HG02571 (cell line): ENCODE data around the gene KIAA1191.

Source experiments
- ATAC-seq: cut with Tn5 transposase; IDR thresholded peaks from one replicate; pipeline ENCODE4 v1.9.1; 2021; ENCODE audit warnings: mild to moderate bottlenecking, moderate library complexity; ENCODE audit not compliant: unreplicated experiment

Gene KIAA1191

DNA sequence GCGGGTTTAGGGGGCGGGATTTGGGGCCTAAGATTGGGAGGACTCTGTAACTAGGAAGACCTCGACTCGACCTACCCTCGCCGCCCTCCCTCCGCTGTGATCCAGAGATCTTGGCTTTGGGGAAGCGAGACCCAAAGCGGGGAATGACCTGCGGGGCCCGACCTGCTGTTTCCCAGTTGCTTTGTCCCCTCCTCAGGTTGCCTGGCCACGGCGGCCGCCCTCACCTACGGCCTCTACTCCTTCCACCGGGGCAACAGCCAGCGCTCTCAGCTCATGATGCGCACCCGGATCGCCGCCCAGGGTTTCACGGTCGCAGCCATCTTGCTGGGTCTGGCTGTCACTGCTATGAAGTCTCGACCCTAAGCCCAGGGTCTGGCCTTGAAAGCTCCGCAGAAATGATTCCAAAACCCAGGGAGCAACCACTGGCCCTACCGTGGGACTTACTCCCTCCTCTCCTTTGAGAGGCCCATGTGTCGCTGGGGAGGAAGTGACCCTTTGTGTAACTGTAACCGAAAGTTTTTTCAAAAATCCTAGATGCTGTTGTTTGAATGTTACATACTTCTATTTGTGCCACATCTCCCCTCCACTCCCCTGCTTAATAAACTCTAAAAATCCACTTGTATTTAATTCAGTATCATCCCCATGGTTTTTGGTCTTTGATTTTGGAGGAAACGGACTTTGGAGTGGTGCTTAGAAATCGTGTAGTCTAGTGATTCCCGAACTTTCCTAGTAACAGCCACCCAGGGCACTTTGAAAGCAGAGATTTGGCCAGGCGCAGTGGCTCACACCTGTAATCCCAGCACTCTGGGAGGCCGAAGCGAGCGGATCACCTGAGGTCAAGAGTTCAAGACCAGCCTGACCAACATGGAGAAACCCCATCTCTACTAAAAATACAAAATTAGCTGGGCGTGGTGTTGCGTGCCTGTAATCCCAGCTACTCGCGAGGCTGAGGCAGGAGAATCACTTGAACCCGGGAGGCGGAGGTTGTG is 27.9 kb upstream of the KIAA1191 start:
- peak; percentile 24 for ATAC-seq

DNA sequence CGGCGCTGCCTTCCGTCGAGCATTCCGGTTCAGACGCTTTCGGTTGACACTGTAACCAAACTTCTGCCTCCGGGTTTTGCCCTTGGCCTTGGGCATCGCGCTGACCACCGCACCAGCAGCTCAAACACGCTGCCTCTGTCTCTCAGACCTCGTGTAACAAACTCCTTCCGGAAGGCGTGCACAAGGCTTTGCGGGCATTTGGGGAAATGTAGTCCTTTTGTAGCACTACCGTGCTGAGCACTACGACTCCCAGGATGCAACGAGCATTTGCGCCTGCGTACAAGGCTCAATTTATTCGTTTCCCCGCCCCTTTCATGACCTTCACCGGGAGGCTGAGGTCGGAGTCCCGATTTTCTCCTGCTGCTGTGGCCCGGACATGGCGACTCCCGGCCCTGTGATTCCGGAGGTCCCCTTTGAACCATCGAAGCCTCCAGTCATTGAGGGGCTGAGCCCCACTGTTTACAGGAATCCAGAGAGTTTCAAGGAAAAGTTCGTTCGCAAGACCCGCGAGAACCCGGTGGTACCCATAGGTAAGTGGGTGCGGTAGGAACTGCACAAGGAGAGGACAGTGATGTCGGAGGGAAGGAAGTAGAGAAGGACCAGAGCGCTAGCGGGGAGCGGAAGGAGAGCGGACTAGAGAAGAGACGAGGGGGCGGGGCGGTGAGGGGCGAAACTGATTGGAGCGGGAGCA is 27.0 kb upstream of the KIAA1191 start, which contains the start of the genes HIGD2A and NOP16:
HIGD2A (plus strand) TSS at position 308 of the 691 bp plus-strand sequence; CDS start at position 377, 69 bp downstream.
NOP16 (minus strand) TSS at position 155 of the 691 bp plus-strand sequence; CDS start at position 96, 59 bp downstream.
- peak; percentile 88 for ATAC-seq

DNA sequence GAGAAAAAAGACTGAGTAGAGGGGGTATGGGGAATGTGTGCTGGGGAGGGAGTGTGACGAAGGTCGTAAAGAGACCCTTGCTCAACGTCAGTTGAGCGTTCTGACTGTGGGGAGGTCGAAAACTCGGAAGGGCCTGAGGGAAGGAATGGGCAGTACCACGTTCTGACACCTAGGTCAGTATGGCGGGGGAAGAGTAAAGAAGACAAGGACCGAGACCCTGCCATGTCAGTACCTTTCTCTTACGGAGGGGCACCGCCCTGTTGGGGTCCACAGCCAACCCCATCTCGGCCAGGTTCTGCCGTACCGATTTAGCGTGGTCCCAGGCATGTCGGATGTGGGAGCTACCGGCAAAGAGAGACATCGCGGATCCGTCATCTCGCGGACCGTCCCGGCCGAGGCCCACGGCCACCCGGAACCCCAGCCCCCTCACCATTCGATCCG is 26.5 kb upstream of the KIAA1191 start:
- ATAC-seq = no peak

DNA sequence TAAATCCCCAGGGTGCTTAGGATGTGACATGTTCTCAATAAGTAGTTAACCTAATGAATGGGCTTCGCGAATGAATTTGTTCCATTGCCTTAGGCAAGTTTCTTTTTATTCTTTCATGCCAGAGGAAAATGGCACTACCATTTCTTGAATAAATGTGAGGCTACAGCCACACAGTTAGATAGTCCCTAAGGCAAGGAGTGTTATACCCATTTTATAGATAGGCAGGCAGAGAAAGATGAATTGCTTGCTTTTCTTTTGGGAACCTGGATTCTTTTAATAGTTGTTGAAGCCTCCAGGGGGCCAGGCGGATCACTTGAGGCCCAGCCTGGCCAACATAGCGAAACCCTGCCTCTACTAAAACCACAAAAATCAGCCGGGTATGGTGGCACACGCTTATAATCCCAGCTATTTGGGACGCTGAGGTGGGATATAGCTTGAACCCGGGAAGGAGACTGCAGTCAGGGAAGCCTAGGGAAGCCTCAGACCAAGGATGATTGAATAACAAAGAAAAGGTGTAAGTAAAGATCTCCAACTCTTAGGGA is 25.9 kb upstream of the KIAA1191 start:
- ATAC-seq = no peak

DNA sequence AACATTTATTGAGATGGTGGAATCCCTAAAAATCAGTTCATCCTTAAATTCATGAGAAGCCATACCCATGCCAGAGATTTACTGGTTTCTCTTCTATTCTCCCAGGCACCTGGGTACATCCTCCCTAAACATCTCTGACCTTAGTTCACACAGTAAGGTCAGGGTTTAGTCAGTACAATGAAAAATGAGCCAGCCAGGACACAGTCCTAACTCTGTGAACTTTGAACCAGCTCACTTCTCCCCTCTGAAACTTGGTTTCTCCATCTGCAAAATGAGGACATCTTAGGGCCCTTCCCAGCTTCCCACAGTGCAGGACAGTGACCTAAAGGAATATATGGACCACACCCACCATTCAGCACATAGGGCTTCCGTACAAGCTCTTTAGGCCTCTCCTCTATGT is 24.9 kb upstream of the KIAA1191 start:
- ATAC-seq = no peak

DNA sequence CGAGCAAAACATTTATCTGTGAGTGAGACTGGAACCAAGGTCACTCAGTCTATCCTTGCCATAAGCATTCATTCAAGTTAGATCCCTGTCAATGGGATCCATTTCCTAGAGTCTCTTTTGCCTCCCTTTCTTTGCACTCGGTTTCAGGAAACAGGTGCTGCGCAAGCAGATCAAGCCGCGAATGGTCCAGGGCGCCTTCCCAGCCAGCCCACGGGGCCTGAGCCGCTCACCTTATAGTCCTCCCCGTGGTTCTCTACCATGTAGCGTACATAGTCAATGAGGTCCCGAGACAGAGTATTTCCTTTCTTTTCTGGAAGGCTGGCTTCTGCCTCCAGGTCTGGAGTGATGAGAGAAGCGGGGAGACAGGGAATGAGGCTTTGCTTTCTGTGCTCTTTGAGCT is 23.4 kb upstream of the KIAA1191 start:
- no peak for ATAC-seq

DNA sequence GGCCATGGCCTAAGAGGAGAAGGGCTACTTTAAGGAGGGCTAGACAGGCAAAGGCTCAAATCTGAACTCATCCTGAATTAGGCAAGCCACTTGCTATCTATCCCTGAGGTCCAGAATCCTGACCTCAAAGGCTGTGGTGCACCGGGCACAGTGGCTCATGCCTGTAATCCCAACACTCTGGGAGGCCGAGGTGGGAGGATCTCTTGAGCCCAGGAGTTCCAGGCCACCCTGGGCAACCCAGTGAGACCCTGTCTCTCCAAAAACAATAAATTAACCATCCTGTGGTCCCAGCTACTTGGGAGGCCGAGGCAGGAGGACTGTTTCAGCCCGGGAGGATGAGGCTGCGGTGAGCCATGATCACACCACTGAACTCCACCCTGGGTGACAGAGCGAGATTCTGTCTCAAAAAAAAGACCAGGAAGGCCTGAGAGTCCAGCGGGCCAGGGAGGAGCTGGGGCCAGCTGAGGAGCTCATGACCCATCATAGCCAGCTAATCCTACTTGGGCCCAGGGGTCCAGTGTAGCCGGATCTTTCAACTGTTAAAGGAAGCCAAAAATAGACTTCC is 22.9 kb upstream of the KIAA1191 start:
- ATAC-seq = no peak

DNA sequence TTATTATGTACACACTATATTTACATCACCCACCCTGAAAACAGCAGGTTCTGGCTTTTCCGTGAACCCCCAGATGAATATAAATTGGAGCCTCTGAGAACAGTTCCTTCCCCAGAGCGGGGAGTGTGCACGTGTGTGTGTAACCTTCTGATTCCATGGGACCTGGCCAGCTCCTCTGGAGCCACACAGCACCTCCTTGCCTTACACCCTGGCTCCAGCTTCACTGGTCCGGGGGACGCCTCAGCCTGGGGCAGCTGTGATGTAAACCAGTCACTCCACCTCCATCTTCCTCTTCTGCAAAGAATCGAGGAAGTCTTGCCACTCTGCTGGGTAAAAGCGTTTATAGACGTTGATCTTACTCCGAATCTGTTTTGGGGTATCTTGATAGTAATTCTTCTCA is 22.4 kb upstream of the KIAA1191 start:
- ATAC-seq = no peak

DNA sequence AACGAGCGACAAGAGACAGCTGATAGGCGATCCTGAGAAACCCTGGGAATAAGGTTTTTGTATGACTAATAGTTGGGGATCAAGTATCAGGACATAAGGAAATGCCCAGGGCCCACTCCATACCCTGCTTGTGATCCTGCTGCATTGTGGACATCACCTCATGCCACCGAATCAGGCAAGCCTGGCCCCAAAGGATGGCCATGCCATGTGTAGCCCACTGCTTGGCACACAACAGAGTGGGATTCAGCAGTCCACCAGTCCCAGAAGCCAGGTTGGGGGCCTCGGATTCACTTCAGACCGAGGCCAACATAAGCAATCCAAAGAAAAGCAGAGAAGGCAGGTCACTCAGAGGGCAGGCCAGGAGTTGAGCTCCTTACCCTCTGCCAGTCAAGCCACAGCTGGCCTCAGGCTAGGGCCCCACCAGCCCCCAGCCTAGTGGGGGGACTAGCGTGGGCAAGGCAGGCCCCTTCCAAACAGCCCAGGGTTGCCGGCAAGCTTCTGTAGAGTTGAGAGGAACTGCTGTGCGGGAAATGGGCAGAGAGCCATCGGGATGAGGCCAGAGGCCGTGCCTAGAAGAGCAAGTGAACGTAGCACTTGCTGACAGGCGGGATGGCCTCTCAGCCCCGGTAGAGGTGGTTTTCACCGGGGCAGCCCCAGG is 21.8 kb upstream of the KIAA1191 start:
- ATAC-seq = no peak

DNA sequence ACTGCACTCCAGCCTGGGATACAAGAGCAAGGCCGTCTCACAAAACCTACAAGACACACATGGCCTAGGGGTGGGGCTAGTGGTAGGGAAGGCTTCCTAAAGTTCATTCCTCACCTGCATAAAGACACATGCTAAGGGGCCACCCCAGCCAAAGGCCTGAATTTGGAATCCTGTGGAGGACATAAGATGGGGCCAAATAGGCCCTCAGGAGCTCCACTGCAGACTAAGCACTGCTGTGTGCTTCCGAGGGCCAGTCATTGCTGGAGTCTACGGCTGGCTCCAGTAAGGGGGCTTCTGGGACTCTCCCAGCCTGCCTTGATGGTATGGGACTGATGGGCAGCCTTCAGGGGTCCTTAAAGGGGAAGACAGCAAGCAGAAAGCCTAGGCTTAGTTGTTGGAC is 21.2 kb upstream of the KIAA1191 start:
- no peak for ATAC-seq

DNA sequence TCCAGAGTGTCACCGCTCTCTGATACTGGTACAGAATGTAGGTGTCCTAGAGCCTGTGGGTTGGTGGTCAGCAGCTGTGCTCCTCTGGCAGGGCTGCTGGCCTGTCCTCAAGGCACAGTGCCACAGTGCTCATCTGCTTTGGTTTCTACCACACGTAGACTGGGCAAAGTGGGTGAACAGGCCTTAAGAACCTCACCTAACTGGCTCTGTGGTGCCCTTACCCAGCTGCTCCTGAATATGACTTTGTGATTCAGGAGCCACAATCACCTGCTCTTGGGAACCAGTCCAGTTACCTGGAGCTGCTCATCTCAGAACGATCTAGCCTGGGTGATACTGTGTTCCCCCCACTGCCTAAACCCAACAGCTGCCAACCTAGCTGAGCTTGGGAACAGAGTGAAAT is 20.4 kb upstream of the KIAA1191 start:
- no peak for ATAC-seq

DNA sequence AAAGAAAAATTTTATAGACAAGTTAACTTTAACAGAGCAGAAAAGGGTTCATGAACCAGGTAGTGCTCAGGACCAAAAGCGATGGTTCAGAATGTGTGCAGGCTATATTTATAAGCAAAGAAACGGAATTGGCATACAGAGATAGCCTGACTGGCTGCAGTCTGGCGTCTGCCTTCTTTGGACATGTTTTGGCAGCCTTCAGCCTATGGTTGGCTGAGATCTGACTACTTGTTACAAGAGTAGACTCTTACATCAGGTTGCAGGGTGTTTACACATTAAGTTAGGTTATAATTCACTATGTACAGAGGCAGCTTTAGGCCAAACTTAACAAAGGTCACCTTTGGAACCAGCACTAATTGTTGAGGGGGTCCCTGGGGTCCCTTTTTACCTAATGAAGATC is 19.9 kb upstream of the KIAA1191 start:
- no peak for ATAC-seq

DNA sequence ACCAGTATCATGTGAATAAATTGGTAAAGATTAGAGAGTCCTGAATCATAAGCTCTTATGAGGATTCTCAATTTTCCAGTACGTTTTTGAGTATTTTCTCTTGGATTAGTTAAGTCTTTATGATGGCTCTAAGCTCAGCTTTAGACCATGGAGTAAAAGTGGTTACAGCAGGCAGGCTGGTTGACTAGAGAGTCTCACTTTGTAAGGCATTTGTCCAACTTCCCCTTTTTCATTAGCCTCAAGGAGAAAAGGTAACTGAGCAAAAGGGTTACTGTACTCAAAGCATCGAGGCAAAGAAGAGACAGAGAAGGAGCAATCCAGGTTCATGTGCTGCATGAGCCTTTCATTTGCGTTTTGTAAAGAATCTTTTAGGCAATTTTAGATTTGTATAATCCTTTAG is 18.3 kb upstream of the KIAA1191 start:
- ATAC-seq = no peak

DNA sequence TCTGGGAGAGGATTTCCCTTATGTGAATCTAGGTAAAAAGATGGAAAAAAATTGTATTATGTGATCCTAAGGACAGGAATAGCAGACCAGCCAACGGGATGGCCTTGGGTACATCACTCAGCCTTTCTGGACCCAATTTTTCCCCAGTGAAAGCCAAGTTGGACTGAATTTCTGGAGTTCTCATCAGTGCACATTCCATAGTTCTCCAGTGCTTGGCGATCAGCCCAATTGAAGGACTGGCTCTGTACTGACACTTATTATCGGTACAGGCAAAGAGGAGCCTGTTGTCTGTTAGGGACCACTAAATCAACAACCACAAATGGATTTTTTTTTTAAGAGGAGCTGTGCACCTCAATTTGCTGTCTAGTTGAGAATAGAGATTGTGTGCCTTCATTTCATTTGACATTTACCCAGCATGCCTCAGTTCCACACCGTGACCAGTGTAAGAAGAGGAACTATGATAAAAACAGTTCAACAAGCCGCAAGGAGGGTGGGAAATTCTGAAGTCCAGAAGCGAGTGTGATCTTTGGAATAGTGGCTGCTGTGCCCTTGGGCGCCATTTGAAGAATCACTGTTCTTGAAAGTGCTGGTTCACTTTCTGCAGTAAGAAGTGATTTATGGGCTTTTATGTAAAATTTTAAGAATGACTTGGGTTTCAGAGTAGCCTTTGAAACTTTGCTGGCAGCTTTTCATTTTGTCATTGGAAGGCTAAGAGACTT is 11.7 kb upstream of the KIAA1191 start:
- ATAC-seq = no peak

DNA sequence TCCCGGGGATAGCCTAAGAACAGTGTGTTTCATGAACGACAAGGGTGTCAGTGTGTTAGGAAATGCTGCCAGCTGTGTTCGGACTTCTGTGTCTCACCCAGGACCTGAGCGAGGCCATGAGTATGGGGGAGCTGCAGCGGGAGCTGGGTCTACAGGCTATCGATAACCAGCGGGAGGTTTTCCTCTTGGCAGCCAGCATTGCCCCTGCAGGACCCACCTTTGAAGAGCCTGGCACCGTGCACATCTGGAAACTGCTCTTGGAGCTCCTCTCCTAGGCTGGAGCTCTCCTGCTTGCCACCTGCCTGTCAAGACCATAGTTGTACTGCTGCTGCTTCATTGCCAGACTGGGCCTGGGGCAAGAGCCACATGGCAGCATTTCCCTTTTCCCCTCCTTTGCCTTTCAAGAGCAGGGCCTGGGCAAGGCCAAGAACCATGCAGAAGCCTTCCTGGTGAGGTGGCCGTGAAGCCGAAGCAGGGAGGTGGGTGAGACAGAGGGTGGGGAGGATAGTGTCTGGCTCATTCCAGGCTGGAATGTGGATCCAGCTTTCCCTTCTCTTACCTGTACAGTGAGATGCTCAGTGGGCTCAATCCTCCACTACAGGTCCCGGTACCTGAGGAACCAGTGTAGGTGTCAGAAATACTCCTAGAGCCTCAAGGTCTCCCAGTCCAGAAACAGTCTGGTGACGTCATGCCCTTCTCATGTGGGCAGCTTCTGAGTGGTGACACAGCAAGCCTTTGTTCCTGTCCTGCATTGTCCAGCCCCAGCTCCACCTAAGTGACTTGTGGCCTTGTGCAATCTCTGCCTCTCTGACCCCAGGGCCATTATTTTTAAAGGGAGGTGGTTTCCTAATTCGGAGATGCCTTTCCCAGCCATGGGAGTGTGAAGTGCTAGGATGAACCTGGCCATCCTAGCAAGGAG is 10.3 kb upstream of the KIAA1191 start:
- no peak for ATAC-seq

DNA sequence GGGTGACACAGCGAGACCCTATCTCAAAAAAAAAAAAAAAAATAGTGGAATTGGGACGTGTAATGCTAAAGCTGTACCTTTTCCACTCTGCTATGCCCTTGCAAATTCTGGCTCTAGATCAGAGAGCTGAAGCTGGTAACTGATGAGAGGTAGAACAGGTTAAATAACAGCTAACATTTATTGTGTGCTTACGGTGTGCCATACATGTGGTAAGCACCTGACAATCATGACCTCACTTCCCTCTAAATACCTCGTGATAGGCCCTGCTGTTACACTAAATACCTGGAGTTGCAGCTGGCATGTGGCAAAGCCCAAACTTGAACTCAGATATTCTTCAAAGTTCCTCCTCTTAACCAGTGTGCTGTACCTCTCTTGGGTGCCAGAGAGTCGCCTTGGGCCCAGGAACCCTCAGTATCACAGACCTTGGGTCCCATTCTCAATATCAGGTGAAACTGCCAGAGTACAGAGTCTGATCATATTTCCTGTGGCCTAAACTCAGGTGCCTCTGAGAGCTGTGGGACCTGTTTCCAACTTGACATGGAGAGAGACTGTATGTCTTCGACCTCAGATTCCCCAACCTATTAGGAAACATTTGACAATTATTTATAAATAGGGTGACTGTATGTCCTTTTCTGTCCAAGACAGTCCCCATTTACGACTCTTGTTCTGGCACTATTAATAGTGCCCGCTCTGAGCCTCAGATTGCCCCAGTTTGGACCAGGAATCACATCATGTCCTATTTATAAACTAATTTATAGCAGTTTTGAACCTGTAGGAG is 8.6 kb upstream of the KIAA1191 start:
- no peak for ATAC-seq

DNA sequence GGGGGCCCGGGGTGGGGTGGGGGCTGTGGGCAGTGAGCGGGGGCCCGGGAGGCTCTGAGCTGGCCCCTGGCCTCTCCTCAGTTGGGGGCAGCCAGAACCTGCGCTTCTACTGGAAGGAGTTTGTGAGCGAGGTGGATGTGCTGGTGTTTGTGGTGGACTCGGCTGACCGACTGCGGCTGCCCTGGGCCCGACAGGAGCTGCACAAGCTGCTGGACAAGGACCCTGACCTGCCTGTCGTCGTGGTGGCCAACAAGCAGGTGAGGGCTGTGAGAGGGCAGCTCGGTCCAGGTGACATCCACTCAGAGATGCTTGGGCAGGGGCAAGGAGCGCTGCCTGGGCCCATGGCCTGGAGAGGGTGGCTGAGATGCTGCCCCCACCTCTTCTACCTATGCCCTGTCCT is 7.2 kb upstream of the KIAA1191 start:
- ATAC-seq = no peak

DNA sequence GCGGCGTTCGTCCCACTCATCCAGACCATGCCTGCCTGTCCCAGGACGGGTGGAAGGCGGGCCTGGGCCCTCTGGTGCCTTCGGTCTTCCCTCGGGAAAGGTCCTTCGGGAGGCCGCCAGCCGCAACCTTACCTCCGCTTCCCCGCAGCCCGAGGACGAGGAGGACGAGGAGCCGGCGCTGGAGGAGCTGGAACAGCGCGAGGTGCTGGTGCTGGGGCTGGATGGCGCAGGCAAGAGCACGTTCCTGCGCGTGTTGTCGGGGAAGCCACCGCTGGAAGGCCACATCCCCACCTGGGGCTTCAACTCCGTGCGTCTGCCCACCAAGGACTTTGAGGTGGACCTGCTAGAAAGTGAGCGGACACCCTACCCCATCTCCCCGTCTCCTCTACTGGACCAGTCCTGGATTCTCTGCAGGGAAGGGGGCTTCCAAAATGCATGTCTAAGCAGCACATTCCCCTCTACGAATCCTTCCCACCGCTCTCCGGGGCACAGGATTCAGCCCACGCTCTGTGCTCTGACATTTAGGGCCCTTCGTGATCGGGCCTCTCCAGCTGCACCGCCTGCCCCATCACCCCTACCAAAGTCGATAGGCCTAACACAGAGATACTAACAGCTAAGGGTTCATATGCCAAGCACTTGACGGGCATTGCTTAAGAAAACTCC is 4.8 kb upstream of the KIAA1191 start:
- no peak for ATAC-seq
